Omental fat pad (tissue), 4 donors: ENCODE data around the gene RADIL. TPM values are rescaled to one million over a fixed set of nuclear protein-coding genes. Genes with fewer than 3 reads are reported as not detected.

Experiments used
- ATAC-seq: fragments of 150-250 bp; one replicate; pipeline ENCODE4 v1.9.1; 2016; ENCODE audit warnings: mild to moderate bottlenecking, moderate library complexity; ENCODE audit not compliant: low FRiP score
- DNase-seq: peaks from one replicate; pipeline ENCODE4 v3.0.0-alpha.2; 2019; ENCODE audit warnings: low spot score
- total RNA-seq, 4 donors: library from RNA; depleted of rRNA; stranded (reverse); fragments of >200 nt; gene quantifications; one replicate each; pipeline ENCODE4 v1.1.0, GENCODE V29; 2016
- TF ChIP-seq, protein P1 (sequence below), 3 donors: fragments of 450-650 bp; IDR thresholded peaks; one replicate each; pipeline ENCODE4 v1.5.1; 2016 to 2017; ENCODE audit warnings: antibody characterized with exemption in 3 of 3, mild to moderate bottlenecking in 3 of 3, moderate library complexity in 2 of 3

The RADIL gene
- total RNA-seq, 4 donors from 2014 or later: 1.1 to 12.3 (median 4.4) TPM

GRCh38 chr7:4830176-4830575, 53.3 kb downstream of the RADIL start:
- ATAC-seq: no peak
- TF ChIP-seq, protein P1, sequence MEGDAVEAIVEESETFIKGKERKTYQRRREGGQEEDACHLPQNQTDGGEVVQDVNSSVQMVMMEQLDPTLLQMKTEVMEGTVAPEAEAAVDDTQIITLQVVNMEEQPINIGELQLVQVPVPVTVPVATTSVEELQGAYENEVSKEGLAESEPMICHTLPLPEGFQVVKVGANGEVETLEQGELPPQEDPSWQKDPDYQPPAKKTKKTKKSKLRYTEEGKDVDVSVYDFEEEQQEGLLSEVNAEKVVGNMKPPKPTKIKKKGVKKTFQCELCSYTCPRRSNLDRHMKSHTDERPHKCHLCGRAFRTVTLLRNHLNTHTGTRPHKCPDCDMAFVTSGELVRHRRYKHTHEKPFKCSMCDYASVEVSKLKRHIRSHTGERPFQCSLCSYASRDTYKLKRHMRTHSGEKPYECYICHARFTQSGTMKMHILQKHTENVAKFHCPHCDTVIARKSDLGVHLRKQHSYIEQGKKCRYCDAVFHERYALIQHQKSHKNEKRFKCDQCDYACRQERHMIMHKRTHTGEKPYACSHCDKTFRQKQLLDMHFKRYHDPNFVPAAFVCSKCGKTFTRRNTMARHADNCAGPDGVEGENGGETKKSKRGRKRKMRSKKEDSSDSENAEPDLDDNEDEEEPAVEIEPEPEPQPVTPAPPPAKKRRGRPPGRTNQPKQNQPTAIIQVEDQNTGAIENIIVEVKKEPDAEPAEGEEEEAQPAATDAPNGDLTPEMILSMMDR (IDR thresholded peaks at IDR 0.05): no peak

GRCh38 chr7:4828720-4829383, 54.7 kb downstream of the RADIL start:
- TF ChIP-seq, protein P1 (IDR thresholded peaks at IDR 0.05): no peak
- DNase-seq (no peak), ATAC-seq (peak; percentile 21)

More at GRCh38 chr7:4830176-4830575, 53.3 kb downstream of the RADIL start:
- DNase-seq: no peak

DNA sequence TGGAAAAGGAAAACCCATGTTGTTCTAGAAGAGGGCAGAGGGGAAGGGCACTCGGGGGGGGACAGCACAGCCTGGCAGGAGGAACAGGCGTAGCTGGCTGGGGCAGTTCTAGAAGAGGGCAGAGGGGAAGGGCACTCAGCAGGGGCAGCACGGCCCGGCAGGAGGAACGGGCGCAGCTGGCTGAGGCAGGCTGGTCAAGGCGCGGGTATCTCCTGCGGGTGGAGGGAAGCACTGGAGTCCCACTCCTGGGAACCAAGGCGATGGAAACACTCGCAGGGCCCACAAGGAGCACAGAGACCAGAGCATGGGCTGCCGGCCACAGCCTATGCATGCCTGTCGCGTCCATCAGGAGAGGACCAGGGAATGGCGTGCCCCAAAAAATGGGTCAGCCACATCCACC, 58.4 kb downstream of the RADIL start:
- ATAC-seq (no peak), DNase-seq (no peak)
- TF ChIP-seq, protein P1 (IDR thresholded peaks at IDR 0.05): no peak

- DNase-seq (no peak), ATAC-seq (no peak)
- TF ChIP-seq, protein P1 (IDR thresholded peaks at IDR 0.05): no peak
Measured at GRCh38 chr7:4824120-4824775, 59.3 kb downstream of the RADIL start.

GRCh38 chr7:4823441-4824119, 59.9 kb downstream of the RADIL start:
- TF ChIP-seq, protein P1 (IDR thresholded peaks at IDR 0.05): no peak
- ATAC-seq: no peak
- DNase-seq: no peak

DNA sequence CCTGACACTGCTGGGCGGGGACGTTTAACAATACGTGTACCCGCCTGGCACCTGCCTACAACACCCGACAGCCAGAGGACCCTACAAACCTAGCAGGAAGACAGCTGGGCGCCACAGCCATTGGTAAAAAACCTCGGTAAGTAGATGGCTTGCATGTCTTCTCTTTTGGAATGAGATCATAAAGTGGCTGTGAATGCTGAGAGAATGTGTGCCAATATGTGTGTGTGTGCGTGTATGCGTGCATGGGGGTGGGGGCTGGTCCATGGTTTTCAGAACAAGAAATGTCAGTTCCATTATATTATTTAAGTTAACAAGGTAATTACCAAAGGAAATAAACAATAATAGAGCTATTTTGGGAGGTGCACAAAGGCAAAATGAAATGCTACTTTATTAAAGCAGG, 60.8 kb downstream of the RADIL start:
- TF ChIP-seq, protein P1 (IDR thresholded peaks at IDR 0.05): no peak
- no peak for ATAC-seq
- no peak for DNase-seq
